Gastroesophageal sphincter (tissue), 4 donors: Measurements from ENCODE around the gene SIX2. TPM values are rescaled to one million over a fixed set of nuclear protein-coding genes. Genes with fewer than 3 reads are reported as not detected.

Experiments used
- ATAC-seq: fragments of 150-250 bp; one replicate; pipeline ENCODE4 v1.9.1; 2016; ENCODE audit warnings: mild to moderate bottlenecking, moderate library complexity
- H3K27ac ChIP-seq, 4 donors: fragments of 200-600 bp; sonication (generic) in 3 of 4; 1 replicate in 3 of 4; 2 replicates in 1 of 4; pipeline ENCODE4 v1.5.1; 2016 to 2019
- H3K27me3 ChIP-seq: fragments of 200-600 bp; sonication (generic); one replicate; pipeline ENCODE4 v1.5.1; 2019
- H3K36me3 ChIP-seq, 2 donors: fragments of 200-600 bp; sonication (generic); one replicate each; pipeline ENCODE4 v1.5.1; 2019; ENCODE audit warnings: control low read depth in 1 of 2
- H3K4me1 ChIP-seq, 3 donors: fragments of 200-600 bp; sonication (generic); 1 replicate in 2 of 3; 2 replicates in 1 of 3; pipeline ENCODE4 v1.5.1; 2016 to 2019; ENCODE audit warnings: control low read depth in 2 of 3
- H3K4me3 ChIP-seq, 2 donors: fragments of 200-600 bp; sonication (generic); one replicate each; pipeline ENCODE4 v1.5.1; 2019; ENCODE audit warnings: mild to moderate bottlenecking in 1 of 2, moderate library complexity in 1 of 2
- H3K9me3 ChIP-seq, 3 donors: fragments of 200-600 bp; sonication (generic); one replicate each; pipeline ENCODE4 v1.5.1; 2017 to 2019; ENCODE audit warnings: control low read depth in 2 of 3
- CTCF ChIP-seq, 4 experiments: fragments of 200-600 bp in 2 of 4; fragments of 450-650 bp in 2 of 4; sonication (generic) in 1 of 4; IDR thresholded peaks; one replicate each; pipeline ENCODE4 v1.5.1; 2017 to 2019; ENCODE audit warnings: antibody characterized with exemption in 4 of 4, mild to moderate bottlenecking in 2 of 4, moderate library complexity in 2 of 4
- EP300 ChIP-seq: sonication (generic); formaldehyde crosslinking; IDR thresholded peaks from one replicate; pipeline ENCODE4 v1.6.1; 2017; ENCODE audit warnings: antibody characterized with exemption, mild to moderate bottlenecking
- POLR2A ChIP-seq, 2 donors: fragments of 450-650 bp; IDR thresholded peaks; one replicate each; pipeline ENCODE4 v1.6.1; 2017; ENCODE audit warnings: antibody characterized with exemption in 2 of 2, mild to moderate bottlenecking in 2 of 2, moderate library complexity in 1 of 2
- POLR2AphosphoS5 ChIP-seq: sonication (generic); formaldehyde crosslinking; IDR thresholded peaks from one replicate; pipeline ENCODE4 v1.6.1; 2017; ENCODE audit warnings: antibody characterized with exemption
- WGBS, 2 donors: methylation state at CpG; one replicate each; pipeline ENCODE4 v1.1.5; 2018; ENCODE audit warnings: low coverage in 1 of 2; 5-methylcytosine and 5-hydroxymethylcytosine counted together
- total RNA-seq, 4 donors: library from RNA; depleted of rRNA; stranded (reverse); fragments of >200 nt; gene quantifications; one replicate each; pipeline ENCODE4 v1.1.0, GENCODE V29; 2016

Gene SIX2
- total RNA-seq, 4 donors from 2014 or later, result 1.2 to 1.7 (median 1.5) TPM; not detected in 1

- H3K36me3 ChIP-seq, result no peaks in the 10 kb centered on the region
- H3K4me3 ChIP-seq, result no peak overlapping the region
- H3K27ac ChIP-seq, result no peak overlapping the region
- H3K9me3 ChIP-seq, result peaks cover 0 to 4% (median 0%) of the 10 kb centered on the region in 3 donors
- peak; percentile 39 for ATAC-seq
- no peak for TF ChIP-seq EP300
- TF ChIP-seq POLR2A (IDR thresholded peaks at IDR 0.05), result no peak
- no peak for TF ChIP-seq POLR2AphosphoS5
- TF ChIP-seq CTCF (IDR thresholded peaks at IDR 0.05), result no peak
- peaks cover 28% of the 10 kb centered on the region for H3K27me3 ChIP-seq
- 50% methylated on average over 1 of the region's 7 CpGs; no CpG with 5 or more reads in 1 of the 2 donors for WGBS, 2 donors
- no peaks in the 10 kb centered on the region for H3K4me1 ChIP-seq
Observed at GRCh38 chr2:45024600-45025291, 15.5 kb upstream of the SIX2 start.

DNA sequence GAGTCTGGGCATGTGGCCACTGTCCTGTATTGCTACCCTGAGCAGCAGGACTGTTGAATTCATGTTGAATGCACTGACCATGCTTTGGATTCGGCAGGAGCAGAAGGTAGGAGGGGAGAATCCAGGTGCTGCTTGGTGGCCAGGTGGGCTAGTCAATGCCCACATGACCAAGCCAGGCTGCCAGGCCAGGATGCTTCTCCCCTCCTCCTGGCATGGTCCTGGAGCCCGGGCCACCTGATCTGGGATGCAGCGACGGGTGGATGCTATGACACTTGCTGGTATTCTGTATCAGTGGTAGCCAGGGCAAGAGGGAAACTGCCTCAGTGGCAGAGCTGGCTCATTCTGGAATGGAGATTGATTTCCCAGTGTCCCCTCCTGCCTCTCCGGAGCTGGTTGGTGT is 14.8 kb upstream of the SIX2 start:
- H3K4me3 ChIP-seq, result no peak overlapping the region
- WGBS, 2 donors, result 100% methylated on average over 4 of the region's 5 CpGs; no CpG with 5 or more reads in 1 of the 2 donors
- no peaks in the 10 kb centered on the region for H3K4me1 ChIP-seq
- H3K27ac ChIP-seq, result no peak overlapping the region
- no peaks in the 10 kb centered on the region for H3K36me3 ChIP-seq
- no peak for TF ChIP-seq EP300
- no peak for TF ChIP-seq POLR2A (IDR thresholded peaks at IDR 0.05)
- TF ChIP-seq POLR2AphosphoS5, result no peak
- no peak for TF ChIP-seq CTCF (IDR thresholded peaks at IDR 0.05)
- H3K27me3 ChIP-seq, result peaks cover 32% of the 10 kb centered on the region
- ATAC-seq, result no peak
- H3K9me3 ChIP-seq, result peaks cover 0 to 4% (median 0%) of the 10 kb centered on the region in 3 donors

GRCh38 chr2:45020439-45020838 is 11.2 kb upstream of the SIX2 start:
- H3K27ac ChIP-seq, result no peak overlapping the region
- no peaks in the 10 kb centered on the region for H3K36me3 ChIP-seq
- H3K27me3 ChIP-seq, result peaks cover 58% of the 10 kb centered on the region
- ATAC-seq, result no peak
- 83% methylated on average over 2 of the region's 3 CpGs; no CpG with 5 or more reads in 1 of the 2 donors for WGBS, 2 donors
- H3K4me1 ChIP-seq, result no peaks in the 10 kb centered on the region
- no peak overlapping the region for H3K4me3 ChIP-seq
- H3K9me3 ChIP-seq, result peaks cover 0 to 4% (median 0%) of the 10 kb centered on the region in 3 donors
- TF ChIP-seq POLR2A (IDR thresholded peaks at IDR 0.05) (no peak), CTCF (IDR thresholded peaks at IDR 0.05) (no peak), POLR2AphosphoS5 (no peak), EP300 (no peak)

GRCh38 chr2:45018023-45018422 is 8.8 kb upstream of the SIX2 start:
- Histone ChIP-seq H3K4me1 (peaks cover 0 to 15% (median 9%) of the 10 kb centered on the region in 3 donors), H3K9me3 (peaks cover 0 to 4% (median 0%) of the 10 kb centered on the region in 3 donors), H3K4me3 (no peak overlapping the region), H3K36me3 (no peaks in the 10 kb centered on the region), H3K27me3 (peaks cover 82% of the 10 kb centered on the region), H3K27ac (no peak overlapping the region)
- TF ChIP-seq POLR2A (IDR thresholded peaks at IDR 0.05) (no peak), CTCF (IDR thresholded peaks at IDR 0.05) (no peak)
- ATAC-seq, result no peak
- 50% methylated on average over 1 of the region's 1 CpG; no CpG with 5 or more reads in 1 of the 2 donors for WGBS, 2 donors

DNA sequence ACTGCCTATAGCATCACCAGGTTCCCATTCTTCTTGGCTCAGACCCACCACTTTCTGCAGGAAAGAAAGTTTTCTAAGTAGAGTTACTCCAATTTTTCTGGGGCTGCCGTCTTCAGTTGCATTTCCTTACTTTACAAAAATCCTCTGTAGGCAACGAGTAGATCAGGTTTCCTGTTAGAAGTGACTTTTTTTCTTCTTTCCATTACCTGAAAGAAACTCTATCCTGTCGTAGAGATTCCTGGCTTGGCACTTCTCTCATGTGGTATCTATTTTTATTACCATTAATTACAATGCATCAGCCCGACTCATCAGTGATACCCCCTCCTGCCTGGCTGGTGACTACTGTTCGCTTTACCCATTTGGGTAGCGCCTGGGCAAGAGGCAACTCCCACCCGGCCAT is 5.6 kb upstream of the SIX2 start:
- no peak for ATAC-seq
- H3K36me3 ChIP-seq, result no peaks in the 10 kb centered on the region
- H3K4me1 ChIP-seq, result peaks cover 0 to 38% (median 17%) of the 10 kb centered on the region in 3 donors
- peaks cover 94% of the 10 kb centered on the region for H3K27me3 ChIP-seq
- WGBS, 2 donors, result 42 to 57% methylated on average over 3 to 4 of the region's 7 CpGs
- TF ChIP-seq POLR2AphosphoS5, result no peak
- TF ChIP-seq POLR2A (IDR thresholded peaks at IDR 0.05), result no peak
- no peak for TF ChIP-seq EP300
- no peak for TF ChIP-seq CTCF (IDR thresholded peaks at IDR 0.05)
- peaks cover 0 to under 1% (median 0%) of the 10 kb centered on the region in 3 donors for H3K9me3 ChIP-seq
- H3K4me3 ChIP-seq, result no peak overlapping the region
- no peak overlapping the region for H3K27ac ChIP-seq
